Glutamatergic neuron (in vitro differentiated cells): ENCODE measurements around the gene PRR33. TPM values are rescaled to one million over a fixed set of nuclear protein-coding genes. Genes with fewer than 3 reads are reported as not detected.

Source experiments
- DNase-seq: peaks from one replicate; pipeline ENCODE4 v3.0.0; 2022
- H3K27ac Mint-ChIP-seq: one replicate; pipeline ENCODE4 v1.8.0; 2020; ENCODE audit warnings: mild to moderate bottlenecking, mixed read lengths, inconsistent platforms; ENCODE audit not compliant: unreplicated experiment
- H3K27me3 Mint-ChIP-seq: one replicate; pipeline ENCODE4 v1.8.0; 2020; ENCODE audit warnings: mild to moderate bottlenecking, moderate library complexity, mixed read lengths, inconsistent platforms; ENCODE audit not compliant: unreplicated experiment
- H3K36me3 Mint-ChIP-seq: one replicate; pipeline ENCODE4 v1.8.0; 2020; ENCODE audit warnings: mild to moderate bottlenecking, mixed read lengths, inconsistent platforms; ENCODE audit not compliant: unreplicated experiment
- H3K4me1 Mint-ChIP-seq: one replicate; pipeline ENCODE4 v1.8.0; 2020; ENCODE audit warnings: mild to moderate bottlenecking, low read depth, mixed read lengths, inconsistent platforms; ENCODE audit not compliant: unreplicated experiment
- H3K4me3 Mint-ChIP-seq: one replicate; pipeline ENCODE4 v1.8.0; 2020; ENCODE audit warnings: mild to moderate bottlenecking, mixed read lengths, inconsistent platforms; ENCODE audit not compliant: unreplicated experiment
- H3K9me3 Mint-ChIP-seq: one replicate; pipeline ENCODE4 v1.8.0; 2020; ENCODE audit warnings: mild to moderate bottlenecking, moderate library complexity, mixed read lengths, inconsistent platforms; ENCODE audit not compliant: unreplicated experiment
- CTCF ChIP-seq: fragments of 200-600 bp; sonication (generic); IDR thresholded peaks from one replicate; pipeline ENCODE4 v1.5.0; 2021; ENCODE audit not compliant: partially characterized antibody, unreplicated experiment
- total RNA-seq: library from RNA; stranded (reverse); fragmentation: NEBNext Ultra II Directional; extraction: Animal tissue kit (Norgen Biotek cat#: 25700); gene quantifications from one replicate; pipeline ENCODE4 v1.2.1, GENCODE V29; 2021; ENCODE audit not compliant: unreplicated experiment

Gene PRR33
- total RNA-seq, 1 donor from 2014 or later = not detected

- Mint-ChIP-seq H3K27me3 (peaks cover 4% of the 10 kb centered on the region), H3K27ac (no peak overlapping the region), H3K4me3 (no peak overlapping the region), H3K9me3 (peaks cover 5% of the 10 kb centered on the region), H3K36me3 (no peaks in the 10 kb centered on the region), H3K4me1 (peaks cover 4% of the 10 kb centered on the region)
- DNase-seq = no peak
- no peak for TF ChIP-seq CTCF
Measured at GRCh38 chr11:1927026-1927847, 35.5 kb upstream of the PRR33 start.

- Mint-ChIP-seq H3K36me3 (no peaks in the 10 kb centered on the region), H3K27me3 (peaks cover 4% of the 10 kb centered on the region), H3K9me3 (peaks cover 5% of the 10 kb centered on the region), H3K4me3 (no peak overlapping the region), H3K27ac (no peak overlapping the region), H3K4me1 (no peaks in the 10 kb centered on the region)
- TF ChIP-seq CTCF = no peak
- DNase-seq = no peak
Measured at GRCh38 chr11:1926156-1927025, 34.7 kb upstream of the PRR33 start.

GRCh38 chr11:1925373-1926155, 33.9 kb upstream of the PRR33 start:
- Mint-ChIP-seq H3K27ac (no peak overlapping the region), H3K36me3 (no peaks in the 10 kb centered on the region), H3K4me1 (no peaks in the 10 kb centered on the region), H3K27me3 (peaks cover 4% of the 10 kb centered on the region), H3K4me3 (no peak overlapping the region), H3K9me3 (peaks cover 5% of the 10 kb centered on the region)
- no peak for TF ChIP-seq CTCF
- DNase-seq = no peak

- H3K27me3 Mint-ChIP-seq = peaks cover 4% of the 10 kb centered on the region
- H3K9me3 Mint-ChIP-seq = peaks cover 5% of the 10 kb centered on the region
- no peaks in the 10 kb centered on the region for H3K4me1 Mint-ChIP-seq
- H3K4me3 Mint-ChIP-seq = no peak overlapping the region
- no peaks in the 10 kb centered on the region for H3K36me3 Mint-ChIP-seq
- H3K27ac Mint-ChIP-seq = no peak overlapping the region
- peak; percentile 6 for DNase-seq
- no peak for TF ChIP-seq CTCF
Measured at GRCh38 chr11:1924646-1925372, 33.1 kb upstream of the PRR33 start.
